ENCODE data around the gene BCR.

Gene BCR

DNA sequence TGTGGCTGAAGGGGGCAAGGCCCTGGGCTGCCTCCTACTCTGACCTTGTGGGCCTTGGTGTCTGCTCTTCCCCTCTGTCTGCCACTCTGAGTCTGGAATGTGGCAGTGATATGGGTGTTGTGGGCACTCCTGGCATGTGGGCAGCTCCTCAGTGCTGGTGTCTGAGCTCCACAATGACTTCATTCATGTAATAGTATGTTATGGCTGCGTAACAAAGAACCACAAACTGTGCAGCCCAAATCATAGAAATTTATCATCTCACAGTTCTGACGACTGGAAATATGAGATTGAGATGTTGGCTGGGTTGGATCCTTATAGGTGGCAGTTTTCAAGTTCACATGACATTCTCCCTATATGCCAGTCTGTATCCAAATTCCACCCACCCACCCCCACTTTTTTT is 59.1 kb downstream of the BCR start:
- no peak overlapping the region for H3K4me2 ChIP-seq (ENCODE audit: low read depth, low read length, poor library complexity, severe bottlenecking)
- H3F3A ChIP-seq (ENCODE audit: insufficient read depth), result no peaks in the 10 kb centered on the region
- H2AFZ ChIP-seq (ENCODE audit: low read depth, low read length, severe bottlenecking), result no peak overlapping the region
- no peaks in the 10 kb centered on the region for H3K27me3 ChIP-seq (ENCODE audit: low read length)
- H3K4me3 ChIP-seq (ENCODE audit: insufficient read depth, low read length, poor library complexity, severe bottlenecking), result no peak overlapping the region
- H3K9me3 ChIP-seq (ENCODE audit: insufficient read depth, low read length), result no peaks in the 10 kb centered on the region
- no peaks in the 10 kb centered on the region for H3K79me2 ChIP-seq (ENCODE audit: insufficient read depth, low read length)
- no peaks in the 10 kb centered on the region; the same call in 1 of the 2 replicates for H4K20me1 ChIP-seq (ENCODE audit: low read depth, low read length)
- H3K9me2 ChIP-seq (replicated peaks; ENCODE audit: insufficient read depth, low read length), result no peaks in the 10 kb centered on the region
- H3K9ac ChIP-seq (ENCODE audit: low read length), result no peak overlapping the region
- H3K27ac ChIP-seq (ENCODE audit: low read depth, low read length), result no peak overlapping the region
- H3K36me3 ChIP-seq (ENCODE audit: low read length), result no peaks in the 10 kb centered on the region
- TF ChIP-seq, protein P1, sequence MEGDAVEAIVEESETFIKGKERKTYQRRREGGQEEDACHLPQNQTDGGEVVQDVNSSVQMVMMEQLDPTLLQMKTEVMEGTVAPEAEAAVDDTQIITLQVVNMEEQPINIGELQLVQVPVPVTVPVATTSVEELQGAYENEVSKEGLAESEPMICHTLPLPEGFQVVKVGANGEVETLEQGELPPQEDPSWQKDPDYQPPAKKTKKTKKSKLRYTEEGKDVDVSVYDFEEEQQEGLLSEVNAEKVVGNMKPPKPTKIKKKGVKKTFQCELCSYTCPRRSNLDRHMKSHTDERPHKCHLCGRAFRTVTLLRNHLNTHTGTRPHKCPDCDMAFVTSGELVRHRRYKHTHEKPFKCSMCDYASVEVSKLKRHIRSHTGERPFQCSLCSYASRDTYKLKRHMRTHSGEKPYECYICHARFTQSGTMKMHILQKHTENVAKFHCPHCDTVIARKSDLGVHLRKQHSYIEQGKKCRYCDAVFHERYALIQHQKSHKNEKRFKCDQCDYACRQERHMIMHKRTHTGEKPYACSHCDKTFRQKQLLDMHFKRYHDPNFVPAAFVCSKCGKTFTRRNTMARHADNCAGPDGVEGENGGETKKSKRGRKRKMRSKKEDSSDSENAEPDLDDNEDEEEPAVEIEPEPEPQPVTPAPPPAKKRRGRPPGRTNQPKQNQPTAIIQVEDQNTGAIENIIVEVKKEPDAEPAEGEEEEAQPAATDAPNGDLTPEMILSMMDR (IDR thresholded peaks at IDR 0.05; ENCODE audit: insufficient read depth, low read length, poor library complexity, severe bottlenecking), result no peak
- TF ChIP-seq EZH2phosphoT487 (conservative IDR thresholded peaks at IDR 0.05; ENCODE audit: low read length), result no peak

DNA sequence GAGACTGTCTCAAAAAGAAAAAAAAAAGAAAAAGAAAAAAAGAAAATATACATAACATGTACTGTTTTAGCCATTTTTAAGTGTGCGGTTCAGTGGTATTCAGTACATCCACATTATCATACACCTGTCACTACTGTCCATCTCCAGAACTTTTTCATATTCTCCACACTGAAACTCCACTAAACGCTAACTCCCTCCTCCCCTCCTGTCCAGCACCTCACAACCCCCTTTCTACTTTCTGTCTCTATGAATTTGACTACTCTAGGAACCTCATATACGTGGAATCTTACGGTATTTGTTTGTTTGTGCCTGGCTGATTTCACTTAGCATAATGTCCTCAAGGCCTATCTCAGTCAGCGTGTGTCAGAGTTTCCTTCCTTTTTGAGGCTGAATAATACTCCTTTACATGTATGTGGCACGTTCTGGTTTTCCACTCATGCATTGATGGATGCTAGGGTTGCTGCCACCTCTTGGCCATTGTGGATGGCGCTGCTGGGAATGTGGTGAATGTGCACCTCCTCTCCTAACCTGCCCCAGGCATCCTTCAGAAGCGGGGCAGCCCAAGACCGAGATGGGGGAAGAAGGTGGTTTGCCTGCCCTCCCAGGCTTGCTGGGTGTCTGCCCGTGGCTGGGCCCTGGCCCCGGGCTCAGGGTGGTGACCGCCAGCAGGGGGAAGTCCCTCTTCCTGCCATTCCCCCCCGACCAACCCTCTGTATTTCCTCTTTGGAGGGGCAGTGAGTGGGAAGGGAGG is 60.5 kb downstream of the BCR start:
- H3K9ac ChIP-seq (ENCODE audit: low read length), result no peak overlapping the region
- TF ChIP-seq, protein P1 (IDR thresholded peaks at IDR 0.05; ENCODE audit: insufficient read depth, low read length, poor library complexity, severe bottlenecking), result no peak
- TF ChIP-seq EZH2phosphoT487 (conservative IDR thresholded peaks at IDR 0.05; ENCODE audit: low read length), result no peak
- H3K4me2 ChIP-seq (ENCODE audit: low read depth, low read length, poor library complexity, severe bottlenecking), result no peak overlapping the region
- no peaks in the 10 kb centered on the region; the same call in 1 of the 2 replicates for H4K20me1 ChIP-seq (ENCODE audit: low read depth, low read length)
- no peaks in the 10 kb centered on the region for H3K9me3 ChIP-seq (ENCODE audit: insufficient read depth, low read length)
- no peak overlapping the region for H2AFZ ChIP-seq (ENCODE audit: low read depth, low read length, severe bottlenecking)
- no peaks in the 10 kb centered on the region for H3K27me3 ChIP-seq (ENCODE audit: low read length)
- H3K4me3 ChIP-seq (ENCODE audit: insufficient read depth, low read length, poor library complexity, severe bottlenecking), result no peak overlapping the region
- no peaks in the 10 kb centered on the region for H3K36me3 ChIP-seq (ENCODE audit: low read length)
- H3K27ac ChIP-seq (ENCODE audit: low read depth, low read length), result no peak overlapping the region
- H3K9me2 ChIP-seq (replicated peaks; ENCODE audit: insufficient read depth, low read length), result no peaks in the 10 kb centered on the region
- H3K79me2 ChIP-seq (ENCODE audit: insufficient read depth, low read length), result no peaks in the 10 kb centered on the region
- no peaks in the 10 kb centered on the region for H3F3A ChIP-seq (ENCODE audit: insufficient read depth)

DNA sequence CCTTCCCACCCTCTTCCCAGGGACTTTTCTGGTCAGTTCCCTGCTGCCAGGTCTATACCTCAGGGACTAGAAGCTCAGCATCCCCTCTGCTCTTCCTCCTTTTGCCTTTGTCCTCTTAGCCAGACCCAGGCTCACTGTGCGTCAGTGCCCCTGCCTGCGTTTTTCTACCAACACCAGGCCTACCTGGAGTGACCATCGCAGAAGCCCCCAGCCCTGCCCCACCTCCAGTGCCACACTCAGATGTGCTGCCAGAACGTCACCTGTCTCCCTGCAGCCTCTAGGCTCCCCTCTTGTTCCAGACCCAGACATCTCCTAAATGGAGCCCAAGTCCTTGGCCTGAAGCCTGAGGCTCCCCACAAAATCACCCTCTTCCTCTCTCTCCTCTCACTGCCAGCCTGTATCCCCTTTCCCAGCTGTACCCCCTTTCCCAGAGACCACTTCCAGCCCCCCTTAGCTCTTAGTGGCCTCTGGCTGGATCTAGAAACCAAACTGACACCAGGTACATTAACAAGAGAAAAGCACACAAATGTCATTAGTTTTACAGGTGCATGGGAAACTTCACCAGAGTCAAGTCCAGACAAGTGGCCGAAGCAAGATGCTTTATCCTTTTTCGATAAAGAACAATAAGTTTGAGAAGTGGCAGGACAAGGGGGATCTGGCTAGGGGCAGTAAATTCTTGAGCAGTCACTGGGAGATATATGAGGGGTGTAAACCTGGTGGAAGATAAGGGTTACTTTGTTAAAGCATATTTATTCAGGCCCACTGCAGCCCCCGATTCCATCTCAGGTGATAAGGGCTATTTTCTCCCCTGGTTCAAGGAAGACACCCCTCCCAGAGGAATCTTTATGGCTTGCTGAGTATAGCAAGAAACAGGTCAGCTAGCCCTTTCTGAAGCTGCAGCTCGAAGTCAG is 61.5 kb downstream of the BCR start:
- H3K4me2 ChIP-seq (ENCODE audit: low read depth, low read length, poor library complexity, severe bottlenecking), result no peak overlapping the region
- H3K4me3 ChIP-seq (ENCODE audit: insufficient read depth, low read length, poor library complexity, severe bottlenecking), result no peak overlapping the region
- H4K20me1 ChIP-seq (ENCODE audit: low read depth, low read length), result no peaks in the 10 kb centered on the region; the same call in 1 of the 2 replicates
- no peaks in the 10 kb centered on the region for H3K9me3 ChIP-seq (ENCODE audit: insufficient read depth, low read length)
- TF ChIP-seq, protein P1 (IDR thresholded peaks at IDR 0.05; ENCODE audit: insufficient read depth, low read length, poor library complexity, severe bottlenecking), result no peak
- TF ChIP-seq EZH2phosphoT487 (conservative IDR thresholded peaks at IDR 0.05; ENCODE audit: low read length), result no peak
- H3K79me2 ChIP-seq (ENCODE audit: insufficient read depth, low read length), result no peaks in the 10 kb centered on the region
- no peak overlapping the region for H2AFZ ChIP-seq (ENCODE audit: low read depth, low read length, severe bottlenecking)
- H3K27me3 ChIP-seq (ENCODE audit: low read length), result no peaks in the 10 kb centered on the region
- no peaks in the 10 kb centered on the region for H3K36me3 ChIP-seq (ENCODE audit: low read length)
- no peaks in the 10 kb centered on the region for H3K9me2 ChIP-seq (replicated peaks; ENCODE audit: insufficient read depth, low read length)
- H3K27ac ChIP-seq (ENCODE audit: low read depth, low read length), result no peak overlapping the region
- no peak overlapping the region for H3K9ac ChIP-seq (ENCODE audit: low read length)
- no peaks in the 10 kb centered on the region for H3F3A ChIP-seq (ENCODE audit: insufficient read depth)
